ENCODE results near the gene NEXMIF.

DNA sequence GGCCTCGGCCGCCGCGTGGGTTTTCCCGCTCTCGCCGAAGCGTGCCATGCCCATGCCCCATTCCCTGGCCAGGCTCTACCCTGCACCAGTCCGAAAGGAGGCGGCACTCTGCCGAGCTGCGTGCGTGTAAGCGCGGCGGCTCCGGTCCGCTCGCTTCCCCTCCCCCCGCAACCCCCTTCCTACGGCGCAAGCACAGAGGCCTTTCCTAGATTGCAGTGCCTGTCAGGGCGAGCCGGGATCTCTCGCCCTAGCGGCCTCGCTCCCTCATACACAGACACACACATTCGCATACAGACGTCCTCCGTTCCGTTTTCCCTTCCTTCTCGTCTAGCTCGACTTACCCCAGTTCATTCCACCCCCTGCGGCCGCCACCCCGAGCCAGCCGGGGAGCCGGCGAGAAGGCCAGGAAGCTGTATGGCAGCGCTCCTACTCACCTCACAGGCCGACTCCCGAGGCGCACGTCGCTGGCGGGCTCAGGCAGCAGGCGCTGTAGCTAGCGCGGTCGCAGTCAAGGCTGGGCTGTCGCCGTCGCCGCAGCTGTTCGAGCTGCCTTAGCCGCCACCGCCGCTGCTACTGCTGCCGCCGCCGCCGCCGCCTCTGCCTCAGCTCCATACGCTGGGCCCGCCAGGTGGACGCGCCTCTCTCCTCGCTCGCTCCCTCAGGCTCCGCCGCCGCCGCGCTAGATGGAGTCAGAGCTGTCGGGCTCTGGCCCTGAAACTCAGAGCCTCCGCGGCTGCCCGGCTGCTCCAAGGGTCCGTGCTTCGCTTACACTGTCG lies 615 bp downstream of the NEXMIF start:
- TF ChIP-seq, protein P1, sequence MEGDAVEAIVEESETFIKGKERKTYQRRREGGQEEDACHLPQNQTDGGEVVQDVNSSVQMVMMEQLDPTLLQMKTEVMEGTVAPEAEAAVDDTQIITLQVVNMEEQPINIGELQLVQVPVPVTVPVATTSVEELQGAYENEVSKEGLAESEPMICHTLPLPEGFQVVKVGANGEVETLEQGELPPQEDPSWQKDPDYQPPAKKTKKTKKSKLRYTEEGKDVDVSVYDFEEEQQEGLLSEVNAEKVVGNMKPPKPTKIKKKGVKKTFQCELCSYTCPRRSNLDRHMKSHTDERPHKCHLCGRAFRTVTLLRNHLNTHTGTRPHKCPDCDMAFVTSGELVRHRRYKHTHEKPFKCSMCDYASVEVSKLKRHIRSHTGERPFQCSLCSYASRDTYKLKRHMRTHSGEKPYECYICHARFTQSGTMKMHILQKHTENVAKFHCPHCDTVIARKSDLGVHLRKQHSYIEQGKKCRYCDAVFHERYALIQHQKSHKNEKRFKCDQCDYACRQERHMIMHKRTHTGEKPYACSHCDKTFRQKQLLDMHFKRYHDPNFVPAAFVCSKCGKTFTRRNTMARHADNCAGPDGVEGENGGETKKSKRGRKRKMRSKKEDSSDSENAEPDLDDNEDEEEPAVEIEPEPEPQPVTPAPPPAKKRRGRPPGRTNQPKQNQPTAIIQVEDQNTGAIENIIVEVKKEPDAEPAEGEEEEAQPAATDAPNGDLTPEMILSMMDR (IDR thresholded peaks at IDR 0.05) = no peak
- TF ChIP-seq POLR2A (IDR thresholded peaks at IDR 0.05) = no peak

All from heart left ventricle (tissue), 13 donors.